ENCODE measurements around the gene TMEM63C.

DNA sequence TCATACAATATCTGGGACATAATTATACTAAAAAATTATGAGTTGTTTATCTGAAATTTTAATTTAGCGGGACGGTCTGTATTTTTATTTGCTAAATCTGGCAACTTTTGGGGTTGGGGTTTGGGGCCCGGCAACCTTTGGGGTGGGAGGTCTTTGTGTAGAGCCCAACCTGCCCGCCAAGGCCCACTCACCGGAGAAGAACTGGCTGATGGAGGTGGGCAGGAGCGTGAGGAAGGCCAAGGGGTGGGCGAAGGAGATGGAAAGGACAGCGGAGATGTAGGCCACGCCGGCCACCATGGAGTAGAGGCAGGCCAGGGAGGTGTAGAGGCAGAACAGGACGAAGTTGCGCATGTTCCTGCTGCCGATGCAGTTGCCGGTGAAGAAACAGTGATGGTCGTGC is 42.6 kb upstream of the TMEM63C start:
- TF ChIP-seq, protein P1, sequence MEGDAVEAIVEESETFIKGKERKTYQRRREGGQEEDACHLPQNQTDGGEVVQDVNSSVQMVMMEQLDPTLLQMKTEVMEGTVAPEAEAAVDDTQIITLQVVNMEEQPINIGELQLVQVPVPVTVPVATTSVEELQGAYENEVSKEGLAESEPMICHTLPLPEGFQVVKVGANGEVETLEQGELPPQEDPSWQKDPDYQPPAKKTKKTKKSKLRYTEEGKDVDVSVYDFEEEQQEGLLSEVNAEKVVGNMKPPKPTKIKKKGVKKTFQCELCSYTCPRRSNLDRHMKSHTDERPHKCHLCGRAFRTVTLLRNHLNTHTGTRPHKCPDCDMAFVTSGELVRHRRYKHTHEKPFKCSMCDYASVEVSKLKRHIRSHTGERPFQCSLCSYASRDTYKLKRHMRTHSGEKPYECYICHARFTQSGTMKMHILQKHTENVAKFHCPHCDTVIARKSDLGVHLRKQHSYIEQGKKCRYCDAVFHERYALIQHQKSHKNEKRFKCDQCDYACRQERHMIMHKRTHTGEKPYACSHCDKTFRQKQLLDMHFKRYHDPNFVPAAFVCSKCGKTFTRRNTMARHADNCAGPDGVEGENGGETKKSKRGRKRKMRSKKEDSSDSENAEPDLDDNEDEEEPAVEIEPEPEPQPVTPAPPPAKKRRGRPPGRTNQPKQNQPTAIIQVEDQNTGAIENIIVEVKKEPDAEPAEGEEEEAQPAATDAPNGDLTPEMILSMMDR (conservative IDR thresholded peaks at IDR 0.05), result no peak
- no peak for TF ChIP-seq ZFX (IDR thresholded peaks at IDR 0.05)
